Endothelial cell of umbilical vein (primary cell): ENCODE data around the gene MCU. TPM values are rescaled to one million over a fixed set of nuclear protein-coding genes. Genes with fewer than 3 reads are reported as not detected.

ENCODE experiments used
- BruUV-seq: library from RNA; stranded (reverse); fragments of 400-500 nt; replicated peaks from 2 replicates; lab custom pipeline; 2021; lab: Mats Ljungman, UMichigan
- CTCF ChIA-PET: fragments of 300-600, 350-600 bp; sonication (Branson Sonifier 250); formaldehyde crosslinking; loops from one replicate; lab custom pipeline; 2021; ENCODE audit warnings: antibody characterized with exemption, inconsistent platforms; lab: Charles Lee
- POLR2A ChIA-PET: fragments of 300-600, 350-600 bp; sonication (Branson Sonifier 250); formaldehyde crosslinking; loops from one replicate; lab custom pipeline; 2021; ENCODE audit warnings: antibody characterized with exemption, inconsistent platforms; lab: Charles Lee
- DNase-seq: peaks from one replicate; pipeline ENCODE4 v3.0.0-alpha.2; 2011; ENCODE audit warnings: low read depth, low spot score
- FAIRE-seq: peaks from 2 replicates; lab custom pipeline; 2011; peaks lifted over from hg19 to GRCh38; lab: Jason Lieb, UNC
- H2AFZ ChIP-seq: 2 replicates; pipeline ENCODE4 v1.6.0; 2012; ENCODE audit warnings: low read depth, low read length, control low read depth, inconsistent platforms
- H3K27ac ChIP-seq: 2 replicates; pipeline ENCODE4 v1.5.1; 2011; ENCODE audit warnings: low read depth, mild to moderate bottlenecking, control low read depth, low read length, moderate library complexity; ENCODE audit not compliant: insufficient read depth
- H3K27me3 ChIP-seq, 2 experiments: 2 replicates each; pipeline versions ENCODE4 v1.6.0 to v1.6.1; 2011; ENCODE audit warnings: low read length in 2 of 2, mixed read lengths in 1 of 2; ENCODE audit not compliant: control insufficient read depth in 2 of 2, insufficient read depth in 2 of 2
- H3K36me3 ChIP-seq, 2 experiments: 2 replicates in 1 of 2; 3 replicates in 1 of 2; pipeline ENCODE4 v1.5.1; 2011; ENCODE audit warnings: low read length in 2 of 2, mild to moderate bottlenecking in 1 of 2, moderate library complexity in 1 of 2; ENCODE audit not compliant: control insufficient read depth in 2 of 2, insufficient read depth in 2 of 2; ENCODE audit errors: extremely low read depth in 1 of 2
- H3K4me1 ChIP-seq: 3 replicates; pipeline ENCODE4 v1.5.1; 2011; ENCODE audit warnings: mild to moderate bottlenecking, low read length; ENCODE audit not compliant: control insufficient read depth, insufficient read depth; ENCODE audit errors: extremely low read depth
- H3K4me2 ChIP-seq: 2 replicates; pipeline ENCODE4 v1.6.1; 2011; ENCODE audit warnings: low read length, control low read depth, mixed read lengths; ENCODE audit not compliant: insufficient read depth
- H3K4me3 ChIP-seq, 3 experiments: fragments of 200-600 bp in 1 of 3; sonication (generic), shearing (Covaris generic) in 1 of 3; replicated peaks in 1 of 3; 2 replicates each; pipeline ENCODE4 v1.5.1; 2011 to 2016; ENCODE audit warnings: control low read depth in 3 of 3, low read length in 3 of 3, mild to moderate bottlenecking in 2 of 3, inconsistent platforms in 1 of 3, low read depth in 1 of 3, moderate library complexity in 1 of 3; ENCODE audit not compliant: insufficient read depth in 1 of 3
- H3K79me2 ChIP-seq: 2 replicates; pipeline ENCODE4 v1.6.0; 2012; ENCODE audit warnings: low read length, inconsistent platforms; ENCODE audit not compliant: control insufficient read depth, insufficient read depth
- H3K9ac ChIP-seq: replicated peaks from 2 replicates; pipeline ENCODE3; 2011; ENCODE audit warnings: low read length, control low read depth; ENCODE audit not compliant: insufficient read depth; ENCODE audit errors: extremely low read depth
- H3K9me1 ChIP-seq: replicated peaks from 3 replicates; pipeline ENCODE4 v1.6.0; 2011; ENCODE audit warnings: mild to moderate bottlenecking, low read length; ENCODE audit not compliant: control insufficient read depth, insufficient read depth; ENCODE audit errors: extremely low read depth
- H3K9me3 ChIP-seq: replicated peaks from 2 replicates; pipeline ENCODE4 v1.5.1; 2012; ENCODE audit warnings: low read length, inconsistent platforms; ENCODE audit not compliant: control insufficient read depth, insufficient read depth
- H4K20me1 ChIP-seq: replicated peaks from 2 replicates; pipeline ENCODE3; 2011; ENCODE audit warnings: mild to moderate bottlenecking, low read length; ENCODE audit not compliant: control insufficient read depth, insufficient read depth; ENCODE audit errors: extremely low read depth
- FOS ChIP-seq: IDR thresholded peaks from 2 replicates; pipeline ENCODE4 v1.6.1; 2011; ENCODE audit warnings: mild to moderate bottlenecking, low read length, moderate library complexity, borderline replicate concordance; ENCODE audit not compliant: insufficient read depth
- GATA2 ChIP-seq: IDR thresholded peaks from 2 replicates; pipeline ENCODE4 v1.7.0; 2011; ENCODE audit warnings: low read depth, mild to moderate bottlenecking, moderate library complexity, mixed read lengths, low read length; ENCODE audit not compliant: insufficient read length, insufficient read depth
- MYC ChIP-seq: IDR thresholded peaks from one replicate; pipeline ENCODE4 v1.6.1; 2011; ENCODE audit warnings: mild to moderate bottlenecking, low read depth, low read length
- POLR2A ChIP-seq: IDR thresholded peaks from 2 replicates; pipeline ENCODE4 v1.6.1; 2012; ENCODE audit warnings: low read depth, mild to moderate bottlenecking, control low read depth, low read length
- dilution Hi-C: fragments of 300-500 bp; cut with MboI; formaldehyde crosslinking; loops from one replicate; pipeline ENCODE4 v1.15.0; 2019; ENCODE audit warnings: low sequenced_read_pairs; ENCODE audit not compliant: extremely low pct_ligation_motif_present
- intact Hi-C: fragments of 100-400 bp; cut with micrococcal nuclease; formaldehyde crosslinking; loops from one replicate; pipeline ENCODE4 v1.10.0; 2022
- polyA plus RNA-seq, 4 experiments: library from polyadenylated mRNA; depleted of rRNA in 3 of 4; stranded (reverse) in 3 of 4; unstranded in 1 of 4; fragments of >200 nt; gene quantifications; 2 replicates each; pipeline versions ENCODE4 v1.2.1 to v1.2.3, GENCODE V29; 2011 to 2012; ENCODE audit warnings: missing spikeins in 1 of 4
- total RNA-seq: library from RNA; stranded (reverse); gene quantifications from 2 replicates; pipeline ENCODE4 v1.2.3, GENCODE V29; 2021
- TF ChIP-seq, protein P1 (sequence below): IDR thresholded peaks from 2 replicates; pipeline ENCODE4 v1.6.1; 2011; ENCODE audit not compliant: insufficient read depth, insufficient read length
- TF ChIP-seq, protein P2 (sequence below), 2 donors: IDR thresholded peaks; 1 replicate in 1 of 2; 2 replicates in 1 of 2; pipeline ENCODE4 v1.5.1; 2011; ENCODE audit warnings: low read length in 2 of 2, mild to moderate bottlenecking in 2 of 2, moderate library complexity in 2 of 2, control low read depth in 1 of 2, inconsistent platforms in 1 of 2, low read depth in 1 of 2; ENCODE audit not compliant: insufficient read depth in 1 of 2; ENCODE audit errors: extremely low read depth in 1 of 2

MCU gene
- total and polyA plus RNA-seq, 2 donors (not counting 3 experiments of a cell fraction or from before 2014, with no cell fraction given): 25.2 to 37.2 TPM

DNA sequence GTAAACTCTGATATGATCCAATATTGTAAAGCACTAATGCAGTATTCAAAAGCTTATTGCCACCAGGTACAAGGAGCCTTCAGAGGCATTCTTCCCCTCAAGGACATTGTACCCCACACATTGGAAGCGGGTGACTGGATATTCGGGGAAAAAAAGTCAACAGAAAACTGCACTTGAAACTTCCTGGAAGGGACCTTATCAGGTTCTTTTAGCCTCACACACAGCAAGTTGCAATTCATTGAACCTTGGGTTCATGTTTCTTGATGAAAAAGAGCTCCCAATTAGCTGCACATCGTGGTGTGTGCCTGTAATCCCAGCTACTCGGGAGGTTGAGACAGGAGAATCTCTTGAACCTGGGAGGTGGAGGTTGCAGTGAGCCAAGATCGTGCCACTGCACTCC, 49.6 kb upstream of the MCU start:
- Histone ChIP-seq H3K9ac (no peak overlapping the region), H3K27me3 (peaks cover 0 to 3% of the 10 kb centered on the region in 2 experiments), H2AFZ (no peak overlapping the region), H3K27ac (no peak overlapping the region), H3K9me3 (no peaks in the 10 kb centered on the region), H4K20me1 (no peaks in the 10 kb centered on the region), H3K9me1 (no peaks in the 10 kb centered on the region), H3K79me2 (no peaks in the 10 kb centered on the region), H3K36me3 (no peaks in the 10 kb centered on the region), H3K4me3 (no peak overlapping the region), H3K4me1 (no peaks in the 10 kb centered on the region), H3K4me2 (no peak overlapping the region)
- TF ChIP-seq FOS (no peak), GATA2 (no peak), MYC (no peak), POLR2A (no peak)
- TF ChIP-seq, protein P1, sequence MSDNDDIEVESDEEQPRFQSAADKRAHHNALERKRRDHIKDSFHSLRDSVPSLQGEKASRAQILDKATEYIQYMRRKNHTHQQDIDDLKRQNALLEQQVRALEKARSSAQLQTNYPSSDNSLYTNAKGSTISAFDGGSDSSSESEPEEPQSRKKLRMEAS: no peak
- TF ChIP-seq, protein P2, sequence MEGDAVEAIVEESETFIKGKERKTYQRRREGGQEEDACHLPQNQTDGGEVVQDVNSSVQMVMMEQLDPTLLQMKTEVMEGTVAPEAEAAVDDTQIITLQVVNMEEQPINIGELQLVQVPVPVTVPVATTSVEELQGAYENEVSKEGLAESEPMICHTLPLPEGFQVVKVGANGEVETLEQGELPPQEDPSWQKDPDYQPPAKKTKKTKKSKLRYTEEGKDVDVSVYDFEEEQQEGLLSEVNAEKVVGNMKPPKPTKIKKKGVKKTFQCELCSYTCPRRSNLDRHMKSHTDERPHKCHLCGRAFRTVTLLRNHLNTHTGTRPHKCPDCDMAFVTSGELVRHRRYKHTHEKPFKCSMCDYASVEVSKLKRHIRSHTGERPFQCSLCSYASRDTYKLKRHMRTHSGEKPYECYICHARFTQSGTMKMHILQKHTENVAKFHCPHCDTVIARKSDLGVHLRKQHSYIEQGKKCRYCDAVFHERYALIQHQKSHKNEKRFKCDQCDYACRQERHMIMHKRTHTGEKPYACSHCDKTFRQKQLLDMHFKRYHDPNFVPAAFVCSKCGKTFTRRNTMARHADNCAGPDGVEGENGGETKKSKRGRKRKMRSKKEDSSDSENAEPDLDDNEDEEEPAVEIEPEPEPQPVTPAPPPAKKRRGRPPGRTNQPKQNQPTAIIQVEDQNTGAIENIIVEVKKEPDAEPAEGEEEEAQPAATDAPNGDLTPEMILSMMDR (IDR thresholded peaks at IDR 0.05; ENCODE audit: extremely low read depth in 1 of 2, insufficient read depth in 1 of 2, low read depth in 1 of 2, low read length in 2 of 2): no peak
- dilution Hi-C loops (no loop called here), intact Hi-C loops (no loop called here)
- ChIA-PET POLR2A (no interaction called here), CTCF (no interaction called here)
- FAIRE-seq (no peak), DNase-seq (no peak)
- BruUV-seq: no TSS peak
